ENCODE data around the gene TIAM2. TPM values are rescaled to one million over a fixed set of nuclear protein-coding genes. Genes with fewer than 3 reads are reported as not detected.

TIAM2 gene
- total and polyA plus RNA-seq, 2 donors (not counting 3 experiments of a cell fraction or from before 2014, with no cell fraction given), result 9.6 to 18.5 TPM

DNA sequence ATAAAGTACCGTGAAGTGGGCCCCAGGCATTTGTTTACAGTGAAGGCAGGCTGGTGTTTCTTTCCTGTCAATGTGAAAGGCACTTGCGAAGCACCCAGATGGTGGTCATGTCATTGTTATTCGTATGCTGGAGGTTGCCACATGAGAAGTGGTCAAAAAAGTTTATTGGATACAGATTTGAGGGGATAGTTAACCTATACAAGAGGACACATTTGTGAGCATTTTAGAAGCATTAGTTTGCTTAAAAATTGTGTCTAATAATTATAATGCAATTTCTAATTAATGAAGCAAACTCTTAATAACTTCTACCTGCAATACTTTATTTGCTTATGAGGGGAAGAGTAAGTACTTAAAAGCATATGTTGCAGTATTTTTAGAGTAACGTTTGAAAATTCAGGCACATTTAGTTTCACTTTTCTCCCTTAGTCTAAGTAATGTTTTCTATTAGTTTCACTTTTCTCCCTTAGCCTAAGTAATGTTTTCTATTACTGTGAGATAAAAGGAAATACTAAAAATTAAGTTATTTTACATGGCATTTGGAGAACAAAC is 148.0 kb downstream of the TIAM2 start:
- dilution Hi-C loops (cut with MboI; ENCODE audit: extremely low pct_ligation_motif_present, low sequenced_read_pairs), result no loop called here
- Histone ChIP-seq H2AFZ (ENCODE audit: low read depth, low read length) (peak overlapping the region; percentile 59), H3K27ac (ENCODE audit: insufficient read depth, low read depth, low read length) (peak overlapping the region; percentile 79), H3K27me3 (ENCODE audit: control insufficient read depth in 2 of 2, insufficient read depth in 2 of 2, low read length in 2 of 2) (no peaks in the 10 kb centered on the region), H3K9ac (replicated peaks; ENCODE audit: extremely low read depth, insufficient read depth, low read length) (peak overlapping the region; percentile 70), H3K36me3 (ENCODE audit: control insufficient read depth in 2 of 2, extremely low read depth in 1 of 2, insufficient read depth in 2 of 2, low read length in 2 of 2) (no peaks in the 10 kb centered on the region), H3K9me1 (replicated peaks; ENCODE audit: control insufficient read depth, extremely low read depth, insufficient read depth, low read length) (no peaks in the 10 kb centered on the region), H3K4me3 (replicated peaks in 1 of 3; ENCODE audit: insufficient read depth in 1 of 3, low read depth in 1 of 3, low read length in 3 of 3) (peak overlapping the region in 2 of 3 experiments; percentile 15 to 62), H3K79me2 (ENCODE audit: control insufficient read depth, insufficient read depth, low read length) (no peaks in the 10 kb centered on the region), H3K9me3 (replicated peaks; ENCODE audit: control insufficient read depth, insufficient read depth, low read length) (no peaks in the 10 kb centered on the region), H3K4me2 (ENCODE audit: insufficient read depth, low read length) (peak overlapping the region; percentile 91), H4K20me1 (replicated peaks; ENCODE audit: control insufficient read depth, extremely low read depth, insufficient read depth, low read length) (no peaks in the 10 kb centered on the region), H3K4me1 (ENCODE audit: control insufficient read depth, extremely low read depth, insufficient read depth, low read length) (peaks cover 37% of the 10 kb centered on the region)
- CTCF ChIA-PET, result interaction anchor here (0.8 kb wide), 1 partner anchor 11 kb away, joined by 3 read pairs; no protein-coding TSS in a partner anchor
- FAIRE-seq (peak; percentile 52), DNase-seq (ENCODE audit: low read depth, low spot score) (no peak)
- no peak for TF ChIP-seq POLR2A (IDR thresholded peaks at IDR 0.05; ENCODE audit: low read depth, low read length)
- POLR2A ChIA-PET, result interaction anchor here (0.5 to 0.6 kb wide), 2 partner anchors 11 to 48 kb away, joined by 3 read pairs; no protein-coding TSS in a partner anchor
- BruUV-seq (replicated peaks), result no TSS peak
- intact Hi-C loops (cut with micrococcal nuclease), result loop anchor here (2.0 to 5.0 kb wide), 2 partner anchors 14 to 131 kb away; no protein-coding TSS in a partner anchor

GRCh38 chr6:155143578-155144106 is 148.5 kb downstream of the TIAM2 start:
- BruUV-seq (replicated peaks), result no TSS peak
- ChIA-PET POLR2A (interaction anchor here (0.6 kb wide), 1 partner anchor 10 kb away, joined by 3 read pairs; no protein-coding TSS in a partner anchor), CTCF (no interaction called here)
- Histone ChIP-seq H4K20me1 (replicated peaks; ENCODE audit: control insufficient read depth, extremely low read depth, insufficient read depth, low read length) (no peaks in the 10 kb centered on the region), H3K4me2 (ENCODE audit: insufficient read depth, low read length) (peak overlapping the region; percentile 91), H3K4me3 (replicated peaks in 1 of 3; ENCODE audit: insufficient read depth in 1 of 3, low read depth in 1 of 3, low read length in 3 of 3) (peak overlapping the region in 2 of 3 experiments; percentile 15 to 62), H3K9me1 (replicated peaks; ENCODE audit: control insufficient read depth, extremely low read depth, insufficient read depth, low read length) (no peaks in the 10 kb centered on the region), H3K27ac (ENCODE audit: insufficient read depth, low read depth, low read length) (peak overlapping the region; percentile 79), H3K9ac (replicated peaks; ENCODE audit: extremely low read depth, insufficient read depth, low read length) (peak overlapping the region; percentile 70), H3K27me3 (ENCODE audit: control insufficient read depth in 2 of 2, insufficient read depth in 2 of 2, low read length in 2 of 2) (no peaks in the 10 kb centered on the region), H3K4me1 (ENCODE audit: control insufficient read depth, extremely low read depth, insufficient read depth, low read length) (peaks cover 37% of the 10 kb centered on the region), H3K79me2 (ENCODE audit: control insufficient read depth, insufficient read depth, low read length) (no peaks in the 10 kb centered on the region), H2AFZ (ENCODE audit: low read depth, low read length) (peak overlapping the region; percentile 59), H3K9me3 (replicated peaks; ENCODE audit: control insufficient read depth, insufficient read depth, low read length) (no peaks in the 10 kb centered on the region), H3K36me3 (ENCODE audit: control insufficient read depth in 2 of 2, extremely low read depth in 1 of 2, insufficient read depth in 2 of 2, low read length in 2 of 2) (no peaks in the 10 kb centered on the region)
- peak; percentile 56 for DNase-seq (ENCODE audit: low read depth, low spot score)
- TF ChIP-seq JUN (IDR thresholded peaks at IDR 0.05; ENCODE audit: borderline replicate concordance, insufficient read depth, insufficient read length, low read depth), result no peak
- no peak for TF ChIP-seq GATA2 (IDR thresholded peaks at IDR 0.05; ENCODE audit: insufficient read depth, insufficient read length, low read depth, low read length)
- TF ChIP-seq FOS (IDR thresholded peaks at IDR 0.05; ENCODE audit: borderline replicate concordance, insufficient read depth, low read length), result peak; percentile 38
- TF ChIP-seq, protein P1, sequence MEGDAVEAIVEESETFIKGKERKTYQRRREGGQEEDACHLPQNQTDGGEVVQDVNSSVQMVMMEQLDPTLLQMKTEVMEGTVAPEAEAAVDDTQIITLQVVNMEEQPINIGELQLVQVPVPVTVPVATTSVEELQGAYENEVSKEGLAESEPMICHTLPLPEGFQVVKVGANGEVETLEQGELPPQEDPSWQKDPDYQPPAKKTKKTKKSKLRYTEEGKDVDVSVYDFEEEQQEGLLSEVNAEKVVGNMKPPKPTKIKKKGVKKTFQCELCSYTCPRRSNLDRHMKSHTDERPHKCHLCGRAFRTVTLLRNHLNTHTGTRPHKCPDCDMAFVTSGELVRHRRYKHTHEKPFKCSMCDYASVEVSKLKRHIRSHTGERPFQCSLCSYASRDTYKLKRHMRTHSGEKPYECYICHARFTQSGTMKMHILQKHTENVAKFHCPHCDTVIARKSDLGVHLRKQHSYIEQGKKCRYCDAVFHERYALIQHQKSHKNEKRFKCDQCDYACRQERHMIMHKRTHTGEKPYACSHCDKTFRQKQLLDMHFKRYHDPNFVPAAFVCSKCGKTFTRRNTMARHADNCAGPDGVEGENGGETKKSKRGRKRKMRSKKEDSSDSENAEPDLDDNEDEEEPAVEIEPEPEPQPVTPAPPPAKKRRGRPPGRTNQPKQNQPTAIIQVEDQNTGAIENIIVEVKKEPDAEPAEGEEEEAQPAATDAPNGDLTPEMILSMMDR (IDR thresholded peaks at IDR 0.05; ENCODE audit: extremely low read depth in 1 of 2, insufficient read depth in 1 of 2, low read depth in 1 of 2, low read length in 2 of 2), result no peak
- no peak for TF ChIP-seq EZH2 (IDR thresholded peaks at IDR 0.05; ENCODE audit: borderline replicate concordance, low read depth, low read length, severe bottlenecking)
- no peak for TF ChIP-seq POLR2A (IDR thresholded peaks at IDR 0.05; ENCODE audit: low read depth, low read length)
- dilution Hi-C loops (cut with MboI; ENCODE audit: extremely low pct_ligation_motif_present, low sequenced_read_pairs) (no loop called here), intact Hi-C loops (cut with micrococcal nuclease) (loop anchor here (2.0 to 5.0 kb wide), 2 partner anchors 13 to 131 kb away; no protein-coding TSS in a partner anchor)
- FAIRE-seq, result no peak

Measured in endothelial cell of umbilical vein (primary cell).